Loucy (cell line): ENCODE results near the gene PPME1.

Experiments
- H2AFZ ChIP-seq: fragments of 200-600 bp; sonication (generic); 2 replicates; pipeline ENCODE4 v1.6.0; 2016; ENCODE audit warnings: antibody characterized with exemption, mild to moderate bottlenecking, low read length, moderate library complexity
- H3F3A ChIP-seq: fragments of 200-600 bp; 2 replicates; pipeline ENCODE4 v1.6.0; 2016; ENCODE audit warnings: antibody characterized with exemption, low read depth, mild to moderate bottlenecking
- H3K27me3 ChIP-seq: fragments of 200-600 bp; sonication (generic); 2 replicates; pipeline ENCODE4 v1.6.1; 2014; ENCODE audit warnings: low read length, mild to moderate bottlenecking; ENCODE audit not compliant: insufficient read depth, poor library complexity, severe bottlenecking
- H3K36me3 ChIP-seq: fragments of 200-600 bp; sonication (generic); 2 replicates; pipeline ENCODE4 v1.6.1; 2016; ENCODE audit warnings: low read length; ENCODE audit not compliant: insufficient read depth
- H3K4me1 ChIP-seq: fragments of 200-600 bp; sonication (generic); 2 replicates; pipeline ENCODE4 v1.5.1; 2014; ENCODE audit warnings: low read length, mild to moderate bottlenecking; ENCODE audit not compliant: insufficient read depth, poor library complexity, severe bottlenecking
- H3K4me2 ChIP-seq: fragments of 200-600 bp; sonication (generic); 2 replicates; pipeline ENCODE4 v1.6.0; 2014; ENCODE audit warnings: antibody characterized with exemption, low read length, low read depth, mild to moderate bottlenecking; ENCODE audit not compliant: poor library complexity, severe bottlenecking
- H3K4me3 ChIP-seq: fragments of 200-600 bp; sonication (generic); 2 replicates; pipeline ENCODE4 v1.5.1; 2014; ENCODE audit warnings: low read length, mild to moderate bottlenecking, mixed read lengths; ENCODE audit not compliant: poor library complexity, severe bottlenecking
- H3K79me2 ChIP-seq: fragments of 200-600 bp; sonication (generic); 2 replicates; pipeline ENCODE4 v1.6.1; 2014; ENCODE audit warnings: low read length; ENCODE audit not compliant: insufficient read depth
- H3K9ac ChIP-seq: fragments of 200-600 bp; sonication (generic); 2 replicates; pipeline ENCODE4 v1.6.0; 2014; ENCODE audit warnings: mild to moderate bottlenecking, low read depth, low read length, moderate library complexity; ENCODE audit not compliant: poor library complexity, severe bottlenecking
- H3K9me2 ChIP-seq: fragments of 200-600 bp; sonication (generic); replicated peaks from 2 replicates; pipeline ENCODE4 v1.6.1; 2016; ENCODE audit warnings: low read depth, low read length, mixed read lengths
- H3K9me3 ChIP-seq: fragments of 200-600 bp; sonication (generic); 2 replicates; pipeline ENCODE4 v1.6.1; 2014; ENCODE audit warnings: mild to moderate bottlenecking, antibody characterized with exemption, low read length, low read depth; ENCODE audit not compliant: insufficient read depth
- H4K20me1 ChIP-seq: fragments of 200-600 bp; sonication (generic); 2 replicates; pipeline ENCODE4 v1.6.0; 2014; ENCODE audit warnings: antibody characterized with exemption, low read length, mild to moderate bottlenecking; ENCODE audit not compliant: insufficient read depth, poor library complexity, severe bottlenecking
- EZH2phosphoT487 ChIP-seq: fragments of 200-600 bp; IDR thresholded peaks from 2 replicates; pipeline ENCODE4 v1.6.1; 2018; ENCODE audit warnings: antibody characterized with exemption, mild to moderate bottlenecking, moderate library complexity, borderline replicate concordance
- TF ChIP-seq, protein P1 (sequence below): fragments of 200-600 bp; sonication (generic); conservative IDR thresholded peaks from 2 replicates; pipeline ENCODE4 v1.5.1; 2014; ENCODE audit warnings: mild to moderate bottlenecking, antibody characterized with exemption, low read length

PPME1 gene

DNA sequence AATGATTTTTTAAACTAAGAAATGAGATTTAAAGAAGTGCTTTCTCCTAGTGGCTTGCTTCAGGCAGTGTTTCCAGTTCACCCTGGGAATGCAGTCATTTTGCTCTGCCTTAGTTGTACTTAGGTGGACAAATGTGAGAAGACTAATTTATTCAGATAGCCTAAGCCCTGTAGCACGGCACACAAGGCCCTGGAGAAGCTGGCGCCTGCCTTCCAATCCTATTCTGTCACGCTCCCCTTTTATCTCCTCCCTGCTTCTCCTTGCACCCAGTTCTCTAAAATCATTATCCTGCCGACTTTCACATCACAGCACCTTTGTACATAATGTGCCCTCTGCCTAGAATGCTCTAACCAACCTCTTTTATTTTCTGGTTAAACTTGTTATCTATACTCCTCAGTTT lies 64.0 kb downstream of the PPME1 start:
- H3K27me3 ChIP-seq, result no peaks in the 10 kb centered on the region
- no peak overlapping the region for H3K4me2 ChIP-seq
- H3F3A ChIP-seq, result no peaks in the 10 kb centered on the region
- H2AFZ ChIP-seq, result no peak overlapping the region
- no peaks in the 10 kb centered on the region for H3K79me2 ChIP-seq
- no peaks in the 10 kb centered on the region for H3K9me2 ChIP-seq
- no peak overlapping the region for H3K4me3 ChIP-seq
- TF ChIP-seq EZH2phosphoT487, result no peak
- TF ChIP-seq, protein P1, sequence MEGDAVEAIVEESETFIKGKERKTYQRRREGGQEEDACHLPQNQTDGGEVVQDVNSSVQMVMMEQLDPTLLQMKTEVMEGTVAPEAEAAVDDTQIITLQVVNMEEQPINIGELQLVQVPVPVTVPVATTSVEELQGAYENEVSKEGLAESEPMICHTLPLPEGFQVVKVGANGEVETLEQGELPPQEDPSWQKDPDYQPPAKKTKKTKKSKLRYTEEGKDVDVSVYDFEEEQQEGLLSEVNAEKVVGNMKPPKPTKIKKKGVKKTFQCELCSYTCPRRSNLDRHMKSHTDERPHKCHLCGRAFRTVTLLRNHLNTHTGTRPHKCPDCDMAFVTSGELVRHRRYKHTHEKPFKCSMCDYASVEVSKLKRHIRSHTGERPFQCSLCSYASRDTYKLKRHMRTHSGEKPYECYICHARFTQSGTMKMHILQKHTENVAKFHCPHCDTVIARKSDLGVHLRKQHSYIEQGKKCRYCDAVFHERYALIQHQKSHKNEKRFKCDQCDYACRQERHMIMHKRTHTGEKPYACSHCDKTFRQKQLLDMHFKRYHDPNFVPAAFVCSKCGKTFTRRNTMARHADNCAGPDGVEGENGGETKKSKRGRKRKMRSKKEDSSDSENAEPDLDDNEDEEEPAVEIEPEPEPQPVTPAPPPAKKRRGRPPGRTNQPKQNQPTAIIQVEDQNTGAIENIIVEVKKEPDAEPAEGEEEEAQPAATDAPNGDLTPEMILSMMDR, result no peak
- peaks cover 5% of the 10 kb centered on the region for H3K4me1 ChIP-seq
- no peaks in the 10 kb centered on the region for H3K9me3 ChIP-seq
- peaks cover 93% of the 10 kb centered on the region for H3K36me3 ChIP-seq
- H4K20me1 ChIP-seq, result no peaks in the 10 kb centered on the region
- no peak overlapping the region for H3K9ac ChIP-seq

DNA sequence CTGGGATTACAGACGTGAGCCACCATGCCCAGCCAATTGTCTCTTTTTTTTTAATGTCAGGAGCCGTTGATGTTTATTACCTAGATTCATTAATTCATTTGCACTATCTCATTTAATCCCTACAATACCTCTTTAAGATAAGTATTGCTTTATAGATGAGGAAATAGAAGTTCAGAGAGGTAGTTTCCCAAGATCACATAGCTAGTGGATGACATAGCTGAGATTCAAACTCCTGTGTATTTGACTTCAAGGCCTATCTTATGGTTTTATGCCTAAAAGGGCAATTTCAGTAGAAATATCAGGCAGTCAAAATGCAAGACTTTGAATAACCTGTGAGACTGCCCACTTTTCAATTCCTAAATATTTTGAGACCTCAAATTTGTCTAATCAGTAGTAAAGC lies 66.5 kb downstream of the PPME1 start:
- Histone ChIP-seq H3K9me2 (no peaks in the 10 kb centered on the region), H3K4me2 (no peak overlapping the region), H3F3A (no peaks in the 10 kb centered on the region), H3K79me2 (no peaks in the 10 kb centered on the region), H3K9me3 (no peaks in the 10 kb centered on the region), H3K4me1 (no peaks in the 10 kb centered on the region), H3K27me3 (no peaks in the 10 kb centered on the region), H3K9ac (no peak overlapping the region), H3K4me3 (no peak overlapping the region), H4K20me1 (no peaks in the 10 kb centered on the region), H2AFZ (no peak overlapping the region), H3K36me3 (peaks cover 90% of the 10 kb centered on the region)
- no peak for TF ChIP-seq EZH2phosphoT487
- TF ChIP-seq, protein P1, result no peak

DNA sequence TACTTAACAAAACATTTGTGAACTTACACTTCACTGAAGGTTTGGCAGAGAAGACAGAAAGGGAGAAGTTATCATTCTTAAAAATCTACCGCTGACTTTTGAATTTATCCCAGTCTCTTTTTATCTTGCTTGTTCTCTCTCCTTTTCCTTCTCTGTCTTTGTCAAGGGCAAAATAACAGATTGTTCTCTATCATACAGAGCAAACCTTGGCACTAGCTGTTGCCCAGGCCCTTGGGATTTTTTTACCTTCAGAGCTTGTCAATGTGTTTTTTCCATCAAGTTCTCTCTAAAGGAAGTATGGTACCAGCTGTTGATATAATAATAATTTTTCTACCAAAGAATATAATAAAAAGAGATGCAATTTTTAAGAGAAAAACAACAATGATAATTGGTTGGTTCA lies 67.2 kb downstream of the PPME1 start:
- H3K27me3 ChIP-seq, result no peaks in the 10 kb centered on the region
- H3K9me3 ChIP-seq, result no peaks in the 10 kb centered on the region
- no peak overlapping the region for H2AFZ ChIP-seq
- H3F3A ChIP-seq, result no peaks in the 10 kb centered on the region
- H3K9me2 ChIP-seq, result no peaks in the 10 kb centered on the region
- H3K4me1 ChIP-seq, result no peaks in the 10 kb centered on the region
- H3K4me2 ChIP-seq, result no peak overlapping the region
- peaks cover 89% of the 10 kb centered on the region for H3K36me3 ChIP-seq
- H4K20me1 ChIP-seq, result no peaks in the 10 kb centered on the region
- H3K79me2 ChIP-seq, result no peaks in the 10 kb centered on the region
- no peak overlapping the region for H3K4me3 ChIP-seq
- no peak overlapping the region for H3K9ac ChIP-seq
- no peak for TF ChIP-seq EZH2phosphoT487
- TF ChIP-seq, protein P1, result no peak
